Mesodermal cell (in vitro differentiated cells): ENCODE results near the gene HRC. TPM values are rescaled to one million over a fixed set of nuclear protein-coding genes. Genes with fewer than 3 reads are reported as not detected.

Experiments
- H3K27ac ChIP-seq: 2 replicates; pipeline ENCODE4 v1.7.0; 2013; ENCODE audit warnings: mild to moderate bottlenecking, low read depth, low read length, moderate library complexity; ENCODE audit not compliant: severe bottlenecking
- H3K36me3 ChIP-seq: 2 replicates; pipeline ENCODE4 v1.7.1; 2013; ENCODE audit warnings: mild to moderate bottlenecking, low read length, moderate library complexity; ENCODE audit not compliant: control insufficient read depth, insufficient read depth
- H3K4me1 ChIP-seq: one replicate; pipeline ENCODE4 v1.7.1; 2013; ENCODE audit warnings: mild to moderate bottlenecking, low read length; ENCODE audit not compliant: insufficient read depth, control insufficient read depth, poor library complexity, severe bottlenecking
- H3K4me3 ChIP-seq: 2 replicates; pipeline ENCODE4 v1.7.0; 2013; ENCODE audit warnings: low read length, control low read depth, mild to moderate bottlenecking; ENCODE audit not compliant: insufficient read depth, poor library complexity, severe bottlenecking; ENCODE audit errors: extremely low read depth
- H3K9me3 ChIP-seq: 2 replicates; pipeline ENCODE4 v1.7.1; 2013; ENCODE audit warnings: mild to moderate bottlenecking, low read length, moderate library complexity; ENCODE audit not compliant: control insufficient read depth
- WGBS, 2 experiments: methylation state at CpG; one replicate each; pipeline ENCODE4 v1.1.5; 2013; ENCODE audit warnings: missing lambda C conversion rate in 2 of 2; ENCODE audit not compliant: insufficient coverage in 2 of 2; 5-methylcytosine and 5-hydroxymethylcytosine counted together
- polyA plus RNA-seq, 2 experiments: library from polyadenylated mRNA; stranded (reverse); fragments of 50-300 nt; gene quantifications; one replicate each; pipeline ENCODE4 v1.2.3, GENCODE V29; 2013

Gene HRC
- polyA plus RNA-seq (2013, experiment 1 of 2) = 11.2 TPM
- polyA plus RNA-seq (2013, experiment 2 of 2) = 10.9 TPM

DNA sequence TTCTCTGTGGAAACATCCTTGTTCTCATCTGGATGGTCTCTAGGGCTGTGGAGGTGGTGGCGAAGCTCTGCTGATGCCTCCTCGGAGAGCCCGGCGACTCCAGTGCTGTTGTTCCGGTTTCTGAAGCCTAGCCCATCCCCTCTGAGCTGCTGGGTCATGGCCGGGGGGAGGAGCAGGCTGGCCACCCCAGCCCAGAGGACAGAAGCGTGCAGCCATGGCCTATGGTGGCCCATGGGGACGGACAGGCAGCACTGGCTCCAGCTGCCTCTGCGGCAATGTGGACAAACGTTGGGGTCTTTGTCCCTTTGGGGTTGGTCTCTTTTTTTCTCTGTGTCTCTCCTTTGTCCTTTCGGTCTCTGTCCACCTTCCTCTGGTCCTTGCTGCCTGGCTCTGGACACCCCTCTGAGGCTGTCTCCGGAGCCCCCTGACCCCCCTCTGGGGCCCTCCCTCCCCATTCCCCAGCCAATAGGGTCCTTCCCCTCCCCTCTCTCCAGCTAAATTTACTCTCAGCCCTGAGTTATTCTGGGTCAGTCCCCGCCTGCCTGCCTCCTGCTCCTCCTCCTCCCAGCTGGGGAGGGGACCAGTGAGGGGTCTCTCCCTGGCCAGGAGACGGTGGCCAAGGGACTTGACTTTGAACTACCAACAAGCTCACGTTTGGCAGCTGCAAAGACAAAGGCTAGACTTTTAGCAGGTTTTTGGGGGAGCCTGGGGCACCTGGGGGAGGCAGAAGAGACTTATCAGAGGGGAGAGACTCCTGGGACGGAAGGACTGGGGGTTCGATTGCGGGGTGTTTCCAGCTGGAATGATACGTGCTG, at the start of gene HRC:
Gene HRC (minus strand): TSS at position 392 of the 815 bp plus-strand sequence. CDS start 159 bp downstream, at position 233.
- Histone ChIP-seq H3K36me3 (no peaks in the 10 kb centered on the region), H3K4me1 (peaks cover 7% of the 10 kb centered on the region), H3K4me3 (no peak within 1 kb of the TSS), H3K27ac (no peak within 1 kb of the TSS), H3K9me3 (no peaks in the 10 kb centered on the region)
- 77 to 80% methylated on average over 15 to 17 of the region's 19 CpGs for WGBS, 2 experiments

- Histone ChIP-seq H3K36me3 (peaks cover 50% of the 10 kb centered on the region), H3K4me1 (no peaks in the 10 kb centered on the region), H3K4me3 (no peak overlapping the region), H3K27ac (no peak overlapping the region), H3K9me3 (no peaks in the 10 kb centered on the region)
- 90 to 100% methylated on average over 6 of the region's 7 CpGs for WGBS, 2 experiments
Observed at GRCh38 chr19:49201042-49201441, 45.8 kb upstream of the HRC start.

DNA sequence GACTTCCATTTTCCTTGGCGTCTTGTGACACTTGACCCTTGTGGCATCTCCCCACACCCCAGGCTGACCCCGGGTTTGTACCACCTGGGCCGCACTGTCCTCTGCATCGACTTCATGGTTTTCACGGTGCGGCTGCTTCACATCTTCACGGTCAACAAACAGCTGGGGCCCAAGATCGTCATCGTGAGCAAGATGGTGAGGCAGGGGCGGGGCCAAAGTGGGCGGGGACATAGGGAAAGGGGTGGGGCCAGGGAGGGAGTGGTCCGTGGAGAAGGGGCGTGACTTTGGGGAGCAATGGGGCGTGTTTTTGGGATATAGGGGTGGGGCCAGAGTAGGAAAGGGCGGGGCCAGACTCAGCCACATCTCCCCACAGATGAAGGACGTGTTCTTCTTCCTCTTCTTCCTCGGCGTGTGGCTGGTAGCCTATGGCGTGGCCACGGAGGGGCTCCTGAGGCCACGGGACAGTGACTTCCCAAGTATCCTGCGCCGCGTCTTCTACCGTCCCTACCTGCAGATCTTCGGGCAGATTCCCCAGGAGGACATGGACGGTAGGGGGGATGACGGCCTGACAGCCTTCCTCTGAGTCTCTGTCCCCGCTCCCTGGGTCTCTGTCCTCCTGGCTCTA, 45.2 kb upstream of the HRC start:
- 95 to 97% methylated on average over 15 to 28 of the region's 29 CpGs for WGBS, 2 experiments
- H3K36me3 ChIP-seq = peaks cover 45% of the 10 kb centered on the region
- H3K4me3 ChIP-seq = no peak overlapping the region
- no peaks in the 10 kb centered on the region for H3K4me1 ChIP-seq
- no peak overlapping the region for H3K27ac ChIP-seq
- no peaks in the 10 kb centered on the region for H3K9me3 ChIP-seq

DNA sequence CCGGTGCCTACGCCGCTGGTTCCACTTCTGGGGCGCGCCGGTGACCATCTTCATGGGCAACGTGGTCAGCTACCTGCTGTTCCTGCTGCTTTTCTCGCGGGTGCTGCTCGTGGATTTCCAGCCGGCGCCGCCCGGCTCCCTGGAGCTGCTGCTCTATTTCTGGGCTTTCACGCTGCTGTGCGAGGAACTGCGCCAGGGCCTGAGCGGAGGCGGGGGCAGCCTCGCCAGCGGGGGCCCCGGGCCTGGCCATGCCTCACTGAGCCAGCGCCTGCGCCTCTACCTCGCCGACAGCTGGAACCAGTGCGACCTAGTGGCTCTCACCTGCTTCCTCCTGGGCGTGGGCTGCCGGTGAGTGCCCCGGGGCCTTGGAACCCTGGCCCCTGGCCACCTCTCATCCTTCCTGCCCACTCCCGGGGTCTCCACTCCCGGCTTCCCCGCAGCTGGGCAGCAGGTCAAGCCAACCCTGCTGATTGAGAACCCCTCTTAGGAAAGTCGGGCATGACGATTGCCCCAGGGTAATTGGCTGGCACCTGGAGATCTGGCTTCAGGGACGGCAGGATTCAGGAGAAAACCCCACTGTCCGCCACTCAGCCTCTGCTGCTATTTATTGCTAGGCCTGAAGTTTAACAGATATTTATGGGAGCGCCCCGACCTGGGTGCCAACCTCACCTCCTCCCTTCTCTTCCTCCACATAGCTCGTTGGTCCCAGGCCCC, 41.5 kb upstream of the HRC start:
- no peak overlapping the region for H3K27ac ChIP-seq
- H3K4me3 ChIP-seq = no peak overlapping the region
- no peaks in the 10 kb centered on the region for H3K4me1 ChIP-seq
- H3K9me3 ChIP-seq = no peaks in the 10 kb centered on the region
- H3K36me3 ChIP-seq = peaks cover 25% of the 10 kb centered on the region
- WGBS, 2 experiments = 94 to 96% methylated on average over 37 to 39 of the region's 40 CpGs

DNA sequence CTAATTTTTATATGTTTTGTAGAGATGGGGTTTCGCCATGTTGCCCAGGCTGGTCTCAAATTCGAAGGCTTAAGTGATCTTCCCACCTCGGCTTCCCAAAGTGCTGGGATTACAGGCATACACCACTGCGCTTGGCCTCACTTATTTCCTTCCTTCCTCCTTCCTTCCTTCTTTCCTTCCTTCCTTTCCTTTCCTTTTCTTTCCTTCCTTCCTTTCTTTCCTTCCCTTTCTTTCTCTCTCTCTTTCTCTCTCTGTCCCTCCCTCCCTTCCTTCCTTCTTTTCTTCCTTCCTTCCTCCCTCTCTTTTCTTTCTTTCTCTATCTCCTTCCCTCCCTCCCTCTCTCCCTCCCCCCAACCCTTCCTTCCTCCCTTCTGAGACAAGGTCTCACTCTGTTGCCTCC, 39.2 kb upstream of the HRC start:
- Histone ChIP-seq H3K9me3 (no peaks in the 10 kb centered on the region), H3K4me3 (no peak overlapping the region), H3K36me3 (peaks cover 26% of the 10 kb centered on the region), H3K4me1 (no peaks in the 10 kb centered on the region), H3K27ac (no peak overlapping the region)
- 89 to 93% methylated on average over 4 of the region's 4 CpGs for WGBS, 2 experiments

DNA sequence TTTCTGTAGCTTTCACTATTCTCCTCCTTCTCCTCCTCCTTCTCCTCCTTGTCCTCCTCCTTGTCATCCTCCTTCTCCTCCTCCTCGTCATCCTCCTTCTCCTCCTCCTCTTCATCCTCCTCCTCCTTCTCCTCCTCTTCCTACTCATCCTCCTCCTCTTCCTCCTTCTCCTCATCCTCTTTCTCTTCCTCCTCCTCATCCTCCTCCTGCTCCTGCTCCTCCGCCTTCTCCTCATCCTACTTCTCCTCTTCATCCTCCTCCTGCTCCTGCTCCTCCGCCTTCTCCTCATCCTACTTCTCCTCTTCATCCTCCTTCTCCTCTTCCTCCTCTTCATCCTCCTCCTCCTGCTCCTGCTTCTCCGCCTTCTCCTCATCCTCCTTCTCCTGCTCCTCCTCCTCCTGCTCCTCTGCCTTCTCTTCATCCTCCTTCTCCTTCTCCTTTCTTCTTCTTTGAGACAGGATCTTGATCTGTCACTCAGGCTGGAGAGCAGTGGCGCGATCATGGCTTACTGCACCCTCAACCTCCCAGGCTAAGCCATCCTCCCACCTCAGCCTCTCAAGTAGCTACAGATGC, 38.7 kb upstream of the HRC start:
- Histone ChIP-seq H3K4me1 (no peaks in the 10 kb centered on the region), H3K4me3 (no peak overlapping the region), H3K27ac (no peak overlapping the region), H3K9me3 (no peaks in the 10 kb centered on the region), H3K36me3 (peaks cover 30% of the 10 kb centered on the region)
- WGBS, 2 experiments = 94 to 96% methylated on average over 4 of the region's 6 CpGs

DNA sequence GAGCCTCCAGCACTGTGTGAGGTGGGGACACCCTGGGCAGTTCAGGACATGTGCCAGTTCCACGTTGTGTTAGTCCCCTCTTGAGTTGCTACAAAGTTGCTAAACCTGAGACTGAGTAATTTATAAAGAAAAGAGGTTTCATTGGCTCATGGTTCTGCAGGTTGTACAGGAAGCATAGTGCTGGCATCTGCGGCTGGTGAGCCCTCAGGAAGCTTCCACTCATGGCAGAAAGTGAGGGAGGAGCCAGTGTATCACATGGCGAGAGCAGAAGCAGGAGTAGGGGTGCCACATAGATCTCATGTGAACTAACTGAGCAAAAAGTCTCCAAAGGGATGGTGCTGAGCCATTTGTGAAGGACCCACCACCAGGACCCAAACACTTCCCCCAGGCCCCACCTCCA, 35.6 kb upstream of the HRC start:
- WGBS, 2 experiments = 93 to 100% methylated on average over 2 of the region's 3 CpGs
- peaks cover 39% of the 10 kb centered on the region for H3K36me3 ChIP-seq
- no peak overlapping the region for H3K4me3 ChIP-seq
- no peak overlapping the region for H3K27ac ChIP-seq
- no peaks in the 10 kb centered on the region for H3K9me3 ChIP-seq
- no peaks in the 10 kb centered on the region for H3K4me1 ChIP-seq

DNA sequence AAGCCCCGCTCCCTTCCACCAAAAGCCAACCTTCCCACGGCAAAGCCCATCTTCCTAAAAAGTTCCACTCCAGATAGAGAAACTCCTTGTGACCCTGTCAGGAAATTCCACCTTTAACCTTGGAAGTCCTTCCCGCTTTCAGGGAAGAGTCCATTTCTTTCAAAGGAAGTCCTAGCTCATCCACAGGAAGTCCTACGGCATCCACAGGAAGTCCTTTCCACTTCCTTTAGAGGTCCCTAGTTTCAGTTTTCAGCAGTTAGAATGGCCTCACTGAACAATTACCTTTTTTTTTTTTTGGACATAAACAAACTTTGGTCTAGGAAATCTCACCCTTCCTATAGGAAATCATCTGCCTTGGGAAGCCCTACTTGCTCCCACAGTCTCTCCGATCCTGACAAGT, 34.1 kb upstream of the HRC start:
- no peaks in the 10 kb centered on the region for H3K9me3 ChIP-seq
- H3K36me3 ChIP-seq = peaks cover 43% of the 10 kb centered on the region
- no peak overlapping the region for H3K4me3 ChIP-seq
- H3K27ac ChIP-seq = no peak overlapping the region
- WGBS, 2 experiments = 87 to 88% methylated on average over 4 of the region's 5 CpGs
- H3K4me1 ChIP-seq = no peaks in the 10 kb centered on the region

GRCh38 chr19:49188626-49189200, 33.5 kb upstream of the HRC start:
- Histone ChIP-seq H3K4me3 (no peak overlapping the region), H3K27ac (no peak overlapping the region), H3K9me3 (no peaks in the 10 kb centered on the region), H3K4me1 (no peaks in the 10 kb centered on the region), H3K36me3 (peaks cover 43% of the 10 kb centered on the region)
- 96% methylated on average over 12 to 21 of the region's 21 CpGs for WGBS, 2 experiments

DNA sequence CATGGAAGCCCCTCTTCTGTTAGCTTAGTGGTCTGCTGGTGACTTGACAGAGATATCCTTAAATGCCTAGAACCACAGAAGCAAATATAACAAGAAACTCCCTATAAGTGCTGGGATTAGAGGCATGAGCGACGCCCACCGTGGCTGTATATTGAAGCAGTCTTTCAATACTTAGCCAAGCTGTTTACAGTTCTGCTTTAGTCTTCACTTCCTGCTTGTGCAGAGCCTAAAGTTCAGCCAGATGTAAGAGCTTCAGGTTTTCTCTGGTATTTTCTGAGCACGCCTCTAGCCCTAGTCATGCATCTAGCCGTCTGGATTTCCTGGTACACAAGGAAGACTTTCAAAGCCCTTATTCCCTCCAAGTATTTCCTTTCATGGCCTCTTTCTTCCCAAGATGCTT, 30.9 kb upstream of the HRC start:
- Histone ChIP-seq H3K36me3 (peaks cover 47% of the 10 kb centered on the region), H3K9me3 (no peaks in the 10 kb centered on the region), H3K27ac (no peak overlapping the region), H3K4me1 (no peaks in the 10 kb centered on the region), H3K4me3 (no peak overlapping the region)
- 96 to 100% methylated on average over 5 of the region's 5 CpGs for WGBS, 2 experiments
